Activated CD4-positive, alpha-beta T cell treated with anti-CD3 and anti-CD28 coated beads, Interleukin-2, amount 10 ng/mL, durations not matched to agents 24 days and 14 days (primary cell): Measurements from ENCODE around the gene SNAP29. TPM values are rescaled to one million over a fixed set of nuclear protein-coding genes. Genes with fewer than 3 reads are reported as not detected.
A peak's percentile ranks its signal among the peaks of the same experiment; 100 is the strongest.

Experiments used
- DNase-seq: peaks from one replicate; pipeline ENCODE4 v3.0.0; 2022
- H3K27ac Mint-ChIP-seq: one replicate; pipeline ENCODE4 v1.8.0; 2022; ENCODE audit warnings: mild to moderate bottlenecking, mixed read lengths
- H3K27me3 Mint-ChIP-seq: one replicate; pipeline ENCODE4 v1.8.0; 2022; ENCODE audit warnings: mixed read lengths
- H3K36me3 Mint-ChIP-seq: one replicate; pipeline ENCODE4 v1.8.0; 2022; ENCODE audit warnings: low read depth, mild to moderate bottlenecking, mixed read lengths
- H3K4me1 Mint-ChIP-seq: one replicate; pipeline ENCODE4 v1.8.0; 2021; ENCODE audit warnings: mixed read lengths
- H3K4me3 Mint-ChIP-seq: one replicate; pipeline ENCODE4 v1.8.0; 2022; ENCODE audit warnings: mild to moderate bottlenecking, moderate library complexity, mixed read lengths
- H3K9me3 Mint-ChIP-seq: one replicate; pipeline ENCODE4 v1.8.0; 2021; ENCODE audit warnings: mixed read lengths
- intact Hi-C: fragments of 100-400 bp; cut with micrococcal nuclease; formaldehyde crosslinking; loops from one replicate; pipeline ENCODE4 v1.15.1; 2023
- total RNA-seq: library from RNA; stranded (reverse); gene quantifications from 2 replicates; pipeline ENCODE4 v1.2.3, GENCODE V29; 2022

The SNAP29 gene
- total RNA-seq, 1 donor from 2014 or later: 24.3 TPM

DNA sequence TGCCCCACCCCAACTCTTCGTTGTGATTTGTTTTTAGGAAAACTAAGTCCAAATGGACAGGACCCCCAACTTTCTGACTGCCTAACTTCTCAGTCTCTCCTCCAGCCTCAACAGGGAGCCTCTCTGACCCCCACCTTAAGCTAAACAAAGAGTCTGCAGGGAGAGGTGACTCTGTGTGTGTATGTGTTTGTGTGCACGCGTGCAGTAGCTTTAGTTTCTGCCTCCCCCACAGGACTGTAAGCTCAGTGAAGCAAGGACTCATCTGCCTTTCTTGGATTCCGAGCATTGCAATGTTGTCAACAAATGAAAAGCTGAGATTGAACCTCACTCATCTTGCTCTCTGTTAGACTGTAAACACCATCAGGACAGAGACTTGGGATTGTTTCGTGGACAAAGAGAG, 7.9 kb downstream of the SNAP29 start:
- Mint-ChIP-seq H3K27ac (no peak overlapping the region), H3K9me3 (no peaks in the 10 kb centered on the region), H3K36me3 (peaks cover 16% of the 10 kb centered on the region), H3K4me3 (no peak overlapping the region), H3K27me3 (no peaks in the 10 kb centered on the region), H3K4me1 (peaks cover 22% of the 10 kb centered on the region)
- DNase-seq: no peak
- intact Hi-C loops: no loop called here

DNA sequence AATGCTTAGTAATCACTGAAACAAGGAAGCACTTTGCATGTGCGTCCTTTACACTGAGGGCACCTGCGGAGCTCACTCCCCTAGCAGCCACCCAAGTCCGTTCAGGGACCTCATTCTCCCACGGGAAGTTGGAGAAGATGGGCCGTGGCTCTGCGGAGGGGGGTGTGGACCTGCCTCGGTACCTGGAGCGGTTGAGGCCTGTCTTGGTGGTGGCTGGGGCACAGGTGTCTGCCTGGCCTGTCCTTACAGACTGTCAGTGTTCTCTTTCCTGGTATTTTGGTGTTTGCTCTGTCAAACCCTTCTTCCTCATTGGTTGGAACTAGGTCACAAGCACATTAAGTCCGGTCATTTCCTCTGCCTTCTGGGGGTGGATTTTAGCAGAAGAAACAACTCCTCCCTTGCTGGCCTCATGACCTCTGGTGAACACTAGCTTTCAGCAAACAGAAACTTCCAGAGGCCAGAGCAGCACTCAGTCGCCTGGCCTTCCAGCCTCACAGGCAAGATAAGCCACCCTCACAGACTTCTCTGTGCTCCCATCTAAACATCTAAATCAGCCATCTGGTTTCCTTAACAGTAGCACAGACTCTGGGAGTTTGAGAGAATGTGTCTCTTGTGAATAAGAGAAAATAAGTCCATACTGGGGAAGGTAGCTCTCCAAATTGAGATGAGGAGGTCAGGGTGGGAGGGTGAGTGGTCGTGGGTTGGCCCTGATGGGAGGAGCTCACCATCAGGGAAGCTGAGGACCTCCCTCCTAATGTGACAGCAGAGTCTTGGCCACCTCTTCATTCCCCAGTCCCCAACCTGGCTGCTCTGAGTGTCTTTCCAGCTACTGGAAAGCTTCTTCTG, 8.6 kb downstream of the SNAP29 start:
- H3K27ac Mint-ChIP-seq: peak overlapping the region; percentile 70
- H3K4me1 Mint-ChIP-seq: peaks cover 20% of the 10 kb centered on the region
- peak; percentile 65 for DNase-seq
- H3K9me3 Mint-ChIP-seq: no peaks in the 10 kb centered on the region
- peaks cover 11% of the 10 kb centered on the region for H3K36me3 Mint-ChIP-seq
- no peak overlapping the region for H3K4me3 Mint-ChIP-seq
- H3K27me3 Mint-ChIP-seq: no peaks in the 10 kb centered on the region
- intact Hi-C loops: no loop called here

DNA sequence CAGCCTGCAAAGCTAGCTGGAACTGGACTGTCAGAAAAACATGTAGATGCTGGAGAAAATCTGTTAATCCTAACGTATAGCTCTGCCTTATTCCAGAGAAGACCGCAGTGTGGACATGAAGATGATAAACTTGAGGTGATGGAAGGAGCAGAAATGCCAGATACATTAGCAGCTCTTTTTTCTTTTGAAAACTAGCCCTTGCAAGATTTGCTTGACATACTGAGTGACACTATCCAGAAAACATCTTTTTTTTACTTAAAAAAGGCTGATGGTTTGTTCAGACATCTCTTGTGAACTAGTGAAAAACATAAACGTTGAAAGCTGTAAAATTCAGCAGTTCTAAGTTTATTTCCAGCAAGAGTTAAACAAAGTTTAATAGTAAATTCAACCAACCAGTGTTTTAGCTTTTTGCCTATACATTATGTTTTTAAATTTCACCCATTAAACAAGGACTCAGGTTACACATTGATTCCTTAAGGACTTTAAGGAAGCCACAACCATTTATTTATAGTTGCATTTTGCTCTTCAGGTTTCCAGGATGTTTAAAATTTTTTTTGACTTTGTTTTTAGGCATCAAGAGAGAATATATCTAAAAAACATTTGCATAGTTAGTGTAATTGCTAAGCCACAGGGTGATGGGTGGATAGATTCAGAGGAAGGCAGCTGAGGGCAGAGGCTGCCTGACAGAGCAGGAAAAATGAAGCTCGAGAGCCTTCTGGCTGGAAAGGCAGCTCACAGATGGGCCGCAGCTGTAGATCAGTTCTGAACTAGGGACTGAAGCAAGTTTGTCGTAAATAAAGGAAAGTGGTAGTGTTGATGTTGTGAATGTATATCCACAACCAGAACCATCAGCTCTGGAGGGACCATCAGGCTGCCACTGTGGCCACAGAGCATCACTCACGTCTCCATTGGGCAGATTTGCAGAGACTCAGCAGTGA, 9.5 kb downstream of the SNAP29 start:
- peak overlapping the region; percentile 70 for H3K27ac Mint-ChIP-seq
- peaks cover 18% of the 10 kb centered on the region for H3K4me1 Mint-ChIP-seq
- peaks cover 12% of the 10 kb centered on the region for H3K36me3 Mint-ChIP-seq

DNA sequence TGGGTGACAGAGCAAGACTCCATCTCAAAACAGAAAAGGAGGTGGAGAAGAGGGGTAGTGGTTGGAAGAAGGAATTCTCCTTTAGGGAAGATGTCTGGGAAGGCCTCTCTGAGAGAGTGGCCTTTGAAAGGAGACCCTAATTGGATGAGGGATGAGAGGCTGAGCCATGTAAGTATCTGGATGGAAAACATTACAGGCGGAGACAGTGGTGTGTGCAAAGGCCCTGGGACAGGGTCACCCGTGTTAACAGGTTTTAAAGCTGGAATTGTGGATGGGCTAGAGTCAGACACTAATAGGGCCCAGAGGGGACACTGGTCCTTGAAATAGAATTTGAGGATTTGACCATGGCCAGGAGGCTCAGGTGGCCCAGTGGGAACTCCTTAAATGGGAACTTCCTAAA, 10.4 kb downstream of the SNAP29 start:
- Mint-ChIP-seq H3K9me3 (no peaks in the 10 kb centered on the region), H3K36me3 (peaks cover 14% of the 10 kb centered on the region), H3K27me3 (no peaks in the 10 kb centered on the region), H3K27ac (no peak overlapping the region), H3K4me3 (no peak overlapping the region), H3K4me1 (peaks cover 13% of the 10 kb centered on the region)
- intact Hi-C loops: no loop called here
- DNase-seq: no peak

More for the DNA sequence above, 9.5 kb downstream of the SNAP29 start:
- Mint-ChIP-seq H3K9me3 (no peaks in the 10 kb centered on the region), H3K27me3 (no peaks in the 10 kb centered on the region), H3K4me3 (no peak overlapping the region)
- intact Hi-C loops: no loop called here
- no peak for DNase-seq

DNA sequence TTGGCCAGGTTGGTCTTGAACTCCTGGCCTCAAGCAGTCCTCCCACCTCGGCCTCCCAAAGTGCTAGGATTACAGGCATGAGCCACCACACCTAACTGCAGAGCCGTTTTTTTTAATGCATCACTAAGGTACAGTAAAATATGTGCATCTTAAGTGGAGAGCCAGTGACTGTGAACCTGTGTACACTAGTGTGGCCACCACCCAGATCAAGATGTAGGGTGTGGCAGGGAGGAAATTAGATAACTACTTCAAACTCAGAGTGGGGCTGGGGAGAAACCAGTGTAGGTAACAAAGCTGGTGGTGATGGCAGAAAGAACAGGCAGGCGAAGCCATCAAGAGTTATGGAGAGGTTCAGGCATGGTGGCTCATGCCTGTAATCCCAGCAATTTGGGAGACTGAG, 14.4 kb downstream of the SNAP29 start:
- no peaks in the 10 kb centered on the region for H3K27me3 Mint-ChIP-seq
- H3K27ac Mint-ChIP-seq: no peak overlapping the region
- DNase-seq: no peak
- intact Hi-C loops: no loop called here
- peaks cover 26% of the 10 kb centered on the region for H3K36me3 Mint-ChIP-seq
- no peak overlapping the region for H3K4me3 Mint-ChIP-seq
- H3K4me1 Mint-ChIP-seq: peaks cover 2% of the 10 kb centered on the region
- no peaks in the 10 kb centered on the region for H3K9me3 Mint-ChIP-seq

DNA sequence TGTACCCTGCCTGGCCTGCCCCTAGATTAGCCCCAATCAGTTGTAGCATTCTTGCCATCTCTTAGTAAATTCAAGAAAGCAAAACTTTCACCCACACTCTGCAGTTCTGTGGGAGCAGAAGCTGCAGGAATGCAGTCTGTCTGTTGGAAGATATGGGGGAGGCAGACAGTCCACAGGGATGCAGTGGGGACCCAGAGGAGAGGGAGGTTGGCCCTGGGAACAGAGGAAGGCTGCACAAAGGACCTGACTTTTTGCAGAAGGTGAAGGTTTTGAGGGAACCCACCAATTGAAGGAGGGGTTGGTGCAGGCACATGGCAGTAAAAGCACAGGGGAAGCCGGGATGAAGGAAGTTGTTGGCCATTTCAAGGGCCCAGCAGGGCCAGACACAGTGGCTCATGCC, 16.5 kb downstream of the SNAP29 start:
- peaks cover 23% of the 10 kb centered on the region for H3K36me3 Mint-ChIP-seq
- no peak overlapping the region for H3K4me3 Mint-ChIP-seq
- no peaks in the 10 kb centered on the region for H3K27me3 Mint-ChIP-seq
- peaks cover 2% of the 10 kb centered on the region for H3K4me1 Mint-ChIP-seq
- no peaks in the 10 kb centered on the region for H3K9me3 Mint-ChIP-seq
- H3K27ac Mint-ChIP-seq: no peak overlapping the region
- intact Hi-C loops: no loop called here
- no peak for DNase-seq

DNA sequence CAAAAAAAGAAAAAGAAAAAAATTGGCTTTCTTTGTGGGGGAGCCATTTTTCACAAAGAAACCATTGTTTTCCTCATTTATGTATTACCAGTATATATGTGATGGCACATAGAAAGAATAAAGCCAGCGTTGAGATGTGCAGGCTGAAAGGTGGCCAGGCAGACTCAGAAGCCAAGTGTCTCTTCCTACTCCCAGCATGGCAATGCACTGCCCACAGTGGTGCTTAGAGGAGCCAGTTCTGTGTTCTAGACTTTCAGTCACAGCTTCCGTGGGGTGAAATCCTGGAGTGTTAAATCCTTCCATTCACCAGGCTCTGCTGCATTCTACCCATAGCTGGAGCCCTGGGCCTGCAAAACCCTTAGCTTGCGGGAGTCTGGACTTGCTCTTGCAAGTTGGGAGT, 18.9 kb downstream of the SNAP29 start:
- peaks cover 25% of the 10 kb centered on the region for H3K36me3 Mint-ChIP-seq
- no peak for DNase-seq
- peaks cover 2% of the 10 kb centered on the region for H3K4me1 Mint-ChIP-seq
- intact Hi-C loops: no loop called here
- H3K9me3 Mint-ChIP-seq: no peaks in the 10 kb centered on the region
- H3K4me3 Mint-ChIP-seq: no peak overlapping the region
- no peaks in the 10 kb centered on the region for H3K27me3 Mint-ChIP-seq
- no peak overlapping the region for H3K27ac Mint-ChIP-seq

DNA sequence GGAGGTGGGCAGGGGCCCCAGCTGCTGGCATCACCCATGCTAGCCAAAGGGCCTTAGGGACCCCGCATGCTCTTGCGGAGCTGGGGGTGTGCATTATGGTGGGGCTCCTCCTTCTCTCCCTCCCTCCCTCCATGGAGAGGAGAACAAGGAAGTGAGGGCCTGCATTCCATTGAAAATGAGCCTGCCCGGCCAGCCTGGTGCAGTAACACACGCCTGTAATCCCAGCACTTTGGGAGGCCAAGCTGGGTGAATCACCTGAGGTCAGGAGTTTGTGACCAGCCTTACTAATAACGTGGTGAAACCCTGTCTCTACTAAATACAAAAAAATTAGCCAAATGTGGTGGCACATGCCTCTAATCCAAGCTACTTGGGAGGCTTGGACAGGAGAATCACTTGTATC, 22.4 kb downstream of the SNAP29 start:
- Mint-ChIP-seq H3K27ac (no peak overlapping the region), H3K4me3 (no peak overlapping the region), H3K4me1 (no peaks in the 10 kb centered on the region), H3K9me3 (no peaks in the 10 kb centered on the region), H3K36me3 (peaks cover 25% of the 10 kb centered on the region), H3K27me3 (no peaks in the 10 kb centered on the region)
- intact Hi-C loops: no loop called here
- no peak for DNase-seq

DNA sequence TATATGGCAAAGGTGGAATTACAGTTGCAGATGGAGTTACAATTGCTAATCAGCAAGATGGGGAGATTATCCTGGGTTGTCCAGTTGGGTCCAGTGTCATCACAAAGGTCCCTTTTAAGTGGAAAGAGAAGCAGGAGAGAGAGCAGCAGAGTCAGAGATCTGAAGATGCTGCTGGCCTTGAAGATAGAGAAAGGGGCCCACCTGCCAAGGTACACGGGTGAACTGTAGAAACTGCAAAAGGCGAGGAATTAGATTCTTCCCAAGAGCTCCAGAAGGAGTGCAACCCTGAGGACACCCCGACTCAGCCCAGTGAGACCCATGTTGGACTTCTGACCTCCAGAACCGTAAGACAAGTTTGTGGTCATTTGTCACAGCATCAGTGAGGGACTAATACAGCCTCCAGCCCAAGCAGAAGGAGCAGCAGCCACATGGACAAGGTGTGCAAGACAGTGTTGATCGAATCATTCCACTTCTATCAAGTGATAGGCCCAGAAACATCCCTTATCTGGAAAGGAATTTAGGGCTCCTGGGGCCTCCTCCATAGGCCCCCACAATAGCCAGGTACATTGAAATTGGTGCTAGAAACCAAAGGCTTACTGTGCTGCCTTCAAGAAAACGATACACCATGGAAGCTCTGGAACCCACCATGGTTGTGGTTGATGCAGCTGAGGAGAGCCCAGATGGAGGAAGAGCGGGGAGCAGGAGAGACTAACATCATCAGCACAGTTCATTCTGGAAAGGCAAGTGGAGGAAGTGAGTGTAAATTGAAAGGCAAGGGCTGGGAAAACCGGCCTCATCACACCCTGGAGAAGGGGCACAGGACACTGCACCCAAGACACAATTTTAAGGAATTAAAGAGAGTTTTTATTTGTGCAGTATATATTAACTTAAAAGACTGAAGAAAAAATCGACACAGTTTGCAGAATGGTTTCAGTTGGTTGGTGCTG, 23.3 kb downstream of the SNAP29 start:
- intact Hi-C loops: no loop called here
- H3K4me1 Mint-ChIP-seq: no peaks in the 10 kb centered on the region

DNA sequence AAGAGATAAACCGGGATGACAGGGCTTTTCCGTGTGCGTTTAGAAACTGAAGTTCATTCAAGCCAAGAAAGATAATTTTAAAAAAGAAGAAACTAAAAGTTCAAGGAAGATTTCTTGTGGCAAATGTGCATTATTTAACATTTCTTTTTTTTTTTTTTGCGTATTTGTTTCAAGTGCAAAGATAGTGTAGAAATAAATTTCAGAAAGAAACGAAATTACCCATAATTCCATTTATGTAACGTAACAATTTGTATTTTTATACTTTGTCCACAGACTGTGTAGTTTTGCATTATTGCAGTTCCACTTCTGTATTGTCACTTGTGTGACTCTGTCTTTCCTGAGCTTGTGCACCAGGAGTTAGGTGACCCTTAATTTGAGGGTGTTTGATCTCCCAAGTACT, 24.0 kb downstream of the SNAP29 start:
- no peaks in the 10 kb centered on the region for H3K9me3 Mint-ChIP-seq
- no peak overlapping the region for H3K4me3 Mint-ChIP-seq
- no peaks in the 10 kb centered on the region for H3K4me1 Mint-ChIP-seq
- peaks cover 28% of the 10 kb centered on the region for H3K36me3 Mint-ChIP-seq
- H3K27ac Mint-ChIP-seq: no peak overlapping the region
- no peaks in the 10 kb centered on the region for H3K27me3 Mint-ChIP-seq
- intact Hi-C loops: no loop called here
- no peak for DNase-seq

More for the DNA sequence above, 23.3 kb downstream of the SNAP29 start:
- Mint-ChIP-seq H3K4me3 (no peak overlapping the region), H3K27ac (no peak overlapping the region), H3K36me3 (peaks cover 22% of the 10 kb centered on the region), H3K27me3 (no peaks in the 10 kb centered on the region), H3K9me3 (no peaks in the 10 kb centered on the region)
- no peak for DNase-seq

DNA sequence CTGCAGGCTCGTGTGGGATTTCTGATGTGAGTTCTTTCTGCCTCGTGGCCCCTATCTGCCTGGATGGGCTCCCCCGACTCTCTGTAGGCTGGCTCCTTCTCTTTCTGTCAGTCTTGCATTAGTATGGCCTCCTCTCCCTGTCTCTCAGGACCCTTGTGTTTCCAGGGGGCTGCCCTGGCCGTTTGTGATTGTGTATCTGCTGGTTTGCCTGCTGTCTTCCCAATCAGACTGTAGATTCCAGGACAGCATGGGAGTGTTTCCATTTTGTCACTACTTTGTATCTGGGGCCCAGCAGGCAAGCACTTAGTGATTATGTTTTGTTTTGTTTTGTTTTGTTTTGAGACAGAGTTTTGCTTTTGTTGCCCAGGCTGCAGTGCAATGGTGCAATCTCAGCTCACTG, 25.6 kb downstream of the SNAP29 start:
- Mint-ChIP-seq H3K9me3 (no peaks in the 10 kb centered on the region), H3K4me1 (no peaks in the 10 kb centered on the region), H3K36me3 (peaks cover 38% of the 10 kb centered on the region), H3K27me3 (no peaks in the 10 kb centered on the region), H3K27ac (no peak overlapping the region), H3K4me3 (no peak overlapping the region)
- DNase-seq: no peak
- intact Hi-C loops: no loop called here

DNA sequence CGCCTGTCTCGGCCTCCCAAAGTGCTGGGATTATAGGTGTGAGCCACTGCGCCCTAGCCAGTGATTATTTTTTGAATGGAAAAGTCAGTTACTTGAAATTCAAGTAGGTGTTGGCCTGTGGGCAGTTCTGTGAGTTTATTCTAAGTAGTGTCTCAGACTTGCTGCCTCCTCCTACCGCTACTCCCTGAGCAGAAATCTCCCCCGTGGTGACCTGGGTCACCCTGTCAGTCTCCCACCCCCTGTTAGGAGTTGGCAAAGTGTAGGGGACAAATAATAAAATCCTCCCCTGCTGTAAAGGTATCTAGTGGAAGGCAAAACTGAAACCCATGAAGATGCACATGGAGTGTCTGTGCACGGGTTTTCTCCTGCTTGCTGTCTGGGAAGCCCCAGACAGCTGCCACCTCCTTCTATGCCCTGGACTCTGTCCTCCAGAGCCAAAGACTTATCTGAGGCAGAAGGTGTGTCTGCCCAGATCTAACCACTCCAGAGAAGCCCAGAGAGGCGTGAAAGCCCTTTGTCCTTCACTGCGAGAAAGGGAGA, 26.3 kb downstream of the SNAP29 start:
- no peaks in the 10 kb centered on the region for H3K4me1 Mint-ChIP-seq
- H3K4me3 Mint-ChIP-seq: no peak overlapping the region
- no peaks in the 10 kb centered on the region for H3K9me3 Mint-ChIP-seq
- intact Hi-C loops: no loop called here
- H3K27ac Mint-ChIP-seq: no peak overlapping the region
- no peaks in the 10 kb centered on the region for H3K27me3 Mint-ChIP-seq
- H3K36me3 Mint-ChIP-seq: peaks cover 43% of the 10 kb centered on the region
- DNase-seq: no peak
